ENCODE measurements around the gene RUNX2. TPM values are rescaled to one million over a fixed set of nuclear protein-coding genes. Genes with fewer than 3 reads are reported as not detected.

RUNX2 gene
- total RNA-seq, 1 donor from 2014 or later: 3.7 TPM

DNA sequence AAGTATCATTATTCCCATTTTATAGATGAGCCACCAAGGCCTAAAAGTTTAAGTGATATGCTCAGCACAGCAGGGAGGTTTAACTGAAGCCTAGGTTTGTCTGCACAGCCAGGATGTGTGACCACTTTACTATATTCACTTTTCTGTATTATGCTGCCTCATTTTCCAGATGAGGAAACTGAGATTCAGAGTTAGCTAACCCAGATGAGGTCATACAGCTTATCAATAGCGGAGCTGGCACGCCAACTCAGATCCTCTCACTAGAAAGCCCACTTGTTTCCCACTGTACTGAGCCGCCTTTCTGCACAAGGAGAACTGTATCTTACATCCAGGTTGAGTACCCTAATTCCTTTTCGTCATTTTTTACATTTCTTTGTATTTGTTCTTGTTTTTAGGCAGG lies 181.3 kb downstream of the RUNX2 start:
- no peaks in the 10 kb centered on the region for H3K4me1 ChIP-seq
- no peak overlapping the region for H3K27ac ChIP-seq
- DNase-seq (no peak), ATAC-seq (no peak)
- H3K27me3 ChIP-seq (ENCODE audit: low read depth): no peaks in the 10 kb centered on the region
- intact Hi-C loops (cut with DNase I): no loop called here
- no peaks in the 10 kb centered on the region for H3K36me3 ChIP-seq
- H3K4me3 ChIP-seq: no peak overlapping the region
- no peaks in the 10 kb centered on the region for H3K9me3 ChIP-seq
- TF ChIP-seq, protein P1, sequence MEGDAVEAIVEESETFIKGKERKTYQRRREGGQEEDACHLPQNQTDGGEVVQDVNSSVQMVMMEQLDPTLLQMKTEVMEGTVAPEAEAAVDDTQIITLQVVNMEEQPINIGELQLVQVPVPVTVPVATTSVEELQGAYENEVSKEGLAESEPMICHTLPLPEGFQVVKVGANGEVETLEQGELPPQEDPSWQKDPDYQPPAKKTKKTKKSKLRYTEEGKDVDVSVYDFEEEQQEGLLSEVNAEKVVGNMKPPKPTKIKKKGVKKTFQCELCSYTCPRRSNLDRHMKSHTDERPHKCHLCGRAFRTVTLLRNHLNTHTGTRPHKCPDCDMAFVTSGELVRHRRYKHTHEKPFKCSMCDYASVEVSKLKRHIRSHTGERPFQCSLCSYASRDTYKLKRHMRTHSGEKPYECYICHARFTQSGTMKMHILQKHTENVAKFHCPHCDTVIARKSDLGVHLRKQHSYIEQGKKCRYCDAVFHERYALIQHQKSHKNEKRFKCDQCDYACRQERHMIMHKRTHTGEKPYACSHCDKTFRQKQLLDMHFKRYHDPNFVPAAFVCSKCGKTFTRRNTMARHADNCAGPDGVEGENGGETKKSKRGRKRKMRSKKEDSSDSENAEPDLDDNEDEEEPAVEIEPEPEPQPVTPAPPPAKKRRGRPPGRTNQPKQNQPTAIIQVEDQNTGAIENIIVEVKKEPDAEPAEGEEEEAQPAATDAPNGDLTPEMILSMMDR (IDR thresholded peaks at IDR 0.05): no peak

- Histone ChIP-seq H3K4me3 (no peak overlapping the region), H3K27me3 (ENCODE audit: low read depth) (no peaks in the 10 kb centered on the region), H3K27ac (no peak overlapping the region), H3K9me3 (no peaks in the 10 kb centered on the region), H3K36me3 (no peaks in the 10 kb centered on the region), H3K4me1 (no peaks in the 10 kb centered on the region)
- DNase-seq (no peak), ATAC-seq (no peak)
- intact Hi-C loops (cut with DNase I): no loop called here
- TF ChIP-seq, protein P1 (IDR thresholded peaks at IDR 0.05): no peak
Measured at GRCh38 chr6:45512717-45513116, 184.6 kb downstream of the RUNX2 start.

- intact Hi-C loops (cut with DNase I): no loop called here
- Histone ChIP-seq H3K9me3 (no peaks in the 10 kb centered on the region), H3K4me3 (no peak overlapping the region), H3K27ac (no peak overlapping the region), H3K4me1 (no peaks in the 10 kb centered on the region), H3K27me3 (ENCODE audit: low read depth) (no peaks in the 10 kb centered on the region), H3K36me3 (no peaks in the 10 kb centered on the region)
- TF ChIP-seq, protein P1 (IDR thresholded peaks at IDR 0.05): no peak
- ATAC-seq (no peak), DNase-seq (no peak)
Measured at GRCh38 chr6:45513213-45513618, 185.1 kb downstream of the RUNX2 start.

GRCh38 chr6:45513843-45514242 lies 185.7 kb downstream of the RUNX2 start:
- Histone ChIP-seq H3K27me3 (ENCODE audit: low read depth) (no peaks in the 10 kb centered on the region), H3K36me3 (no peaks in the 10 kb centered on the region), H3K4me3 (no peak overlapping the region), H3K4me1 (no peaks in the 10 kb centered on the region), H3K9me3 (no peaks in the 10 kb centered on the region), H3K27ac (no peak overlapping the region)
- TF ChIP-seq, protein P1 (IDR thresholded peaks at IDR 0.05): no peak
- intact Hi-C loops (cut with DNase I): no loop called here
- no peak for DNase-seq
- no peak for ATAC-seq

- no peak for ATAC-seq
- TF ChIP-seq, protein P1 (IDR thresholded peaks at IDR 0.05): no peak
- H3K27ac ChIP-seq: no peak overlapping the region
- H3K36me3 ChIP-seq: no peaks in the 10 kb centered on the region
- H3K4me1 ChIP-seq: no peaks in the 10 kb centered on the region
- no peaks in the 10 kb centered on the region for H3K9me3 ChIP-seq
- intact Hi-C loops (cut with DNase I): no loop called here
- H3K4me3 ChIP-seq: no peak overlapping the region
- DNase-seq: no peak
- H3K27me3 ChIP-seq (ENCODE audit: low read depth): no peaks in the 10 kb centered on the region
Measured at GRCh38 chr6:45514454-45515230, 186.5 kb downstream of the RUNX2 start.

Measured in lower lobe of right lung (tissue), 2 donors.